ENCODE data around the gene SMAD9. TPM values are rescaled to one million over a fixed set of nuclear protein-coding genes. Genes with fewer than 3 reads are reported as not detected.
"Not testable (repeated sequence)": the region's sequence is repeated elsewhere in the genome, so short reads cannot be mapped to it uniquely, and the experiment has no call there.

SMAD9 gene
- total and polyA plus RNA-seq, 4 donors, result 2.5 to 35.0 (median 6.2) TPM

DNA sequence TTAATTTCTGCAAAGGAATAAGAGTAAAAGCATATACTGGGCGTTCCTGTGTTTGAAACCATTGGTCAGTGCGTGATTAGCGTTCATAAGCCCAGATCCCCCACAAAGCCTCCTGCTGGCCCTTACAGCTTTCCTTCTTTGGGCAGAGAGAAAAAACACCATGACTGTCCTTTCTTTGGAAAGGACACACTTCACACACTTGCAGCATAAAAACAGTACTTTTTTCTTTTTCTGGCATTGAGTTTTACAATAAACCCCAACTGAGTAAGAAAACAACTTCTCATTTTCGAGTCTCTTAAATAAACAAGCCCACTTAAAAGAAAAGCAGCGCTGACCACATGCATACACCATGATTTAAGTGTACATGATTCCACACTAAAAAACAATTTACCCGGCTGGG, 35.8 kb downstream of the SMAD9 start:
- Histone ChIP-seq H3K4me3 (no peak overlapping the region), H3K9me3 (ENCODE audit: control insufficient read depth in 4 of 4, insufficient read depth in 3 of 4, low read length in 3 of 4) (no peaks in the 10 kb centered on the region), H3K27ac (ENCODE audit: low read depth in 1 of 2, low read length in 1 of 2) (no peak overlapping the region), H3K9ac (ENCODE audit: insufficient read depth in 1 of 2, low read length in 2 of 2) (no peak overlapping the region), H3K4me1 (ENCODE audit: control insufficient read depth in 5 of 5, insufficient read depth in 5 of 5, low read length in 5 of 5) (peaks cover 3 to 18% (median 7%) of the 10 kb centered on the region in 5 donors), H3K27me3 (ENCODE audit: control insufficient read depth in 3 of 3, insufficient read depth in 3 of 3, low read length in 2 of 3) (no peaks in the 10 kb centered on the region), H3K36me3 (ENCODE audit: control insufficient read depth in 4 of 4, insufficient read depth in 4 of 4, low read length in 4 of 4) (peaks cover 0 to 3% (median under 1%) of the 10 kb centered on the region in 4 donors)
- no peak for DNase-seq
- no peak for ATAC-seq (ENCODE audit: insufficient read depth, low FRiP score)
- TF ChIP-seq, protein P1, sequence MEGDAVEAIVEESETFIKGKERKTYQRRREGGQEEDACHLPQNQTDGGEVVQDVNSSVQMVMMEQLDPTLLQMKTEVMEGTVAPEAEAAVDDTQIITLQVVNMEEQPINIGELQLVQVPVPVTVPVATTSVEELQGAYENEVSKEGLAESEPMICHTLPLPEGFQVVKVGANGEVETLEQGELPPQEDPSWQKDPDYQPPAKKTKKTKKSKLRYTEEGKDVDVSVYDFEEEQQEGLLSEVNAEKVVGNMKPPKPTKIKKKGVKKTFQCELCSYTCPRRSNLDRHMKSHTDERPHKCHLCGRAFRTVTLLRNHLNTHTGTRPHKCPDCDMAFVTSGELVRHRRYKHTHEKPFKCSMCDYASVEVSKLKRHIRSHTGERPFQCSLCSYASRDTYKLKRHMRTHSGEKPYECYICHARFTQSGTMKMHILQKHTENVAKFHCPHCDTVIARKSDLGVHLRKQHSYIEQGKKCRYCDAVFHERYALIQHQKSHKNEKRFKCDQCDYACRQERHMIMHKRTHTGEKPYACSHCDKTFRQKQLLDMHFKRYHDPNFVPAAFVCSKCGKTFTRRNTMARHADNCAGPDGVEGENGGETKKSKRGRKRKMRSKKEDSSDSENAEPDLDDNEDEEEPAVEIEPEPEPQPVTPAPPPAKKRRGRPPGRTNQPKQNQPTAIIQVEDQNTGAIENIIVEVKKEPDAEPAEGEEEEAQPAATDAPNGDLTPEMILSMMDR (IDR thresholded peaks at IDR 0.05; ENCODE audit: control extremely low read depth, extremely low read depth), result no peak
- WGBS, 2 donors, result 92 to 96% methylated on average over 6 of the region's 6 CpGs

DNA sequence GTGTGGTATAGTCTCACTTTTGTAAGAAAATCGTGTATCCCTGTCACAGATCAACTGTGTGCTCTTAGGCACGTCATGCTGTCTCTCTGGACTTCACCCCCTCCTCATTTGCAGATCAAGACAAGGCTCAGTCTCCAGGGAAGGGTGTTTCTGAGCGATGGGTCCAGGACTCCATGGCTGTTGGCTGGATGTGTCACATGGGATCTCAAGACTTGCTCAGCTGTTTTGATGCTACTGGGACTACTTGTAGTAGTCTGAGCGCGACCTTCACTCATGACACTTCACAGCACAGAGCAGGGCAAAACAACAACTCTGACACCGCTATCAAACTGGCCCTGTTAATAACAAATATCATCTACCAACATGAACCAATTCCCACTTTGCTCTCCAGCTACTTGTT, 36.2 kb downstream of the SMAD9 start:
- no peak overlapping the region for H3K9ac ChIP-seq (ENCODE audit: insufficient read depth in 1 of 2, low read length in 2 of 2)
- H3K27me3 ChIP-seq (ENCODE audit: control insufficient read depth in 3 of 3, insufficient read depth in 3 of 3, low read length in 2 of 3), result no peaks in the 10 kb centered on the region
- H3K4me1 ChIP-seq (ENCODE audit: control insufficient read depth in 5 of 5, insufficient read depth in 5 of 5, low read length in 5 of 5), result peaks cover 3 to 14% (median 6%) of the 10 kb centered on the region in 5 donors
- WGBS, 2 donors, result 86 to 96% methylated on average over 6 of the region's 6 CpGs
- TF ChIP-seq, protein P1 (IDR thresholded peaks at IDR 0.05; ENCODE audit: control extremely low read depth, extremely low read depth), result no peak
- no peak for DNase-seq
- no peak overlapping the region for H3K4me3 ChIP-seq
- H3K27ac ChIP-seq (ENCODE audit: low read depth in 1 of 2, low read length in 1 of 2), result no peak overlapping the region
- no peak for ATAC-seq (ENCODE audit: insufficient read depth, low FRiP score)
- peaks cover 0 to 7% (median 2%) of the 10 kb centered on the region in 4 donors for H3K36me3 ChIP-seq (ENCODE audit: control insufficient read depth in 4 of 4, insufficient read depth in 4 of 4, low read length in 4 of 4)
- H3K9me3 ChIP-seq (ENCODE audit: control insufficient read depth in 4 of 4, insufficient read depth in 3 of 4, low read length in 3 of 4), result no peaks in the 10 kb centered on the region

DNA sequence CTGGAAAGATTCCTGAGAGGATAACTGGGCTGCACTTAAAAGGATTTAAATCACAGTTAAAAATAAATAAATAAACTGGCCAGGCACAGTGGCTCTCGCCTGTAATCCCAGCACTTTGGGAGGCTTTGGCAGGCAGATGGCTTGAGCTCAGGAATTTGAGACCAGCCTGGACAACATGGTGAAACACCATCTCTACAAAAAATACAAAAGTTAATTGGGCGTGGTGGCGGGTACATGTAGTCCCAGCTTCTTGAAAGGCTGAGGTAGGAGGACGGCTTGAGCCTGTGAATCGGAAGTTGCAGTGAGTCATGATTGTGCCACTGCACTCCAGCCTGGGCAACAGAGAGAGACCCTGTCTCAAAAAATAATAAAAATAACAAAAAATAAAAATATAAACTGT, 36.6 kb downstream of the SMAD9 start:
- H3K36me3 ChIP-seq (ENCODE audit: control insufficient read depth in 4 of 4, insufficient read depth in 4 of 4, low read length in 4 of 4), result peaks cover 0 to 12% (median 3%) of the 10 kb centered on the region in 4 donors
- not testable (repeated sequence) for H3K9me3 ChIP-seq (ENCODE audit: control insufficient read depth in 4 of 4, insufficient read depth in 3 of 4, low read length in 3 of 4); H3K27me3 ChIP-seq (ENCODE audit: control insufficient read depth in 3 of 3, insufficient read depth in 3 of 3, low read length in 2 of 3); H3K4me3 ChIP-seq; H3K27ac ChIP-seq (ENCODE audit: low read depth in 1 of 2, low read length in 1 of 2); ATAC-seq (ENCODE audit: insufficient read depth, low FRiP score); DNase-seq; H3K9ac ChIP-seq (ENCODE audit: insufficient read depth in 1 of 2, low read length in 2 of 2)
- 95 to 96% methylated on average over 5 of the region's 5 CpGs for WGBS, 2 donors
- peaks cover 1 to 10% (median 6%) of the 10 kb centered on the region in 5 donors for H3K4me1 ChIP-seq (ENCODE audit: control insufficient read depth in 5 of 5, insufficient read depth in 5 of 5, low read length in 5 of 5)

DNA sequence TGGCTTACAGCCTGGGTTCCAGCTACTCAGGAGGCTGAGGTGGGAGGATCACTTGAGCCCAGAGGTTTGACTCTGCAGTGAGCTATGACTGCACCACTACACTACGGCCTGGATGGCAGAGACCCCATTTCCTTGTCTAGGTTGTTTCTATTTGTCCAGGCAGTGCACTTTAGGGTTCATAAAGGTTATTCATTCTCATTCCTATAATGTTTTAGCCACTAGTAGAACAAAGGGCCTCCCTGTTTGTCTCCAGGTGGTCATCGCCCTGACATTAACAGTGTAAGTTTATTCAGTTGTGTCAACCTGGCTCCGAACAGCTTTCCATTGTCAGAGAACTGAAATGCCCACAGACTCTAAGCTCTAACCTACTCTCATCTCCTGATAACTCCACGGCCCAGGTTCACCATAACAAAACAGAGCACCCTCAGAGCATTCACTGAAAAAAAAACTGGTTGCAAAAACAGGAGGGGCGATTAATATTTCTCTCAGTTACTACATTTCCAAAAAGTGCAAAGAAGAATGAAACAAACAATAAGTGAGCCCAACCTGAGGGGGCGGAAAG, 37.1 kb downstream of the SMAD9 start:
- peaks cover 0 to 14% (median 5%) of the 10 kb centered on the region in 4 donors for H3K36me3 ChIP-seq (ENCODE audit: control insufficient read depth in 4 of 4, insufficient read depth in 4 of 4, low read length in 4 of 4)
- ATAC-seq (ENCODE audit: insufficient read depth, low FRiP score) (no peak), DNase-seq (no peak)
- no peak overlapping the region for H3K27ac ChIP-seq (ENCODE audit: low read depth in 1 of 2, low read length in 1 of 2)
- peaks cover 0 to 10% (median 5%) of the 10 kb centered on the region in 5 donors for H3K4me1 ChIP-seq (ENCODE audit: control insufficient read depth in 5 of 5, insufficient read depth in 5 of 5, low read length in 5 of 5)
- WGBS, 2 donors, result 93 to 95% methylated on average over 6 of the region's 6 CpGs
- no peaks in the 10 kb centered on the region for H3K9me3 ChIP-seq (ENCODE audit: control insufficient read depth in 4 of 4, insufficient read depth in 3 of 4, low read length in 3 of 4)
- no peak overlapping the region for H3K9ac ChIP-seq (ENCODE audit: insufficient read depth in 1 of 2, low read length in 2 of 2)
- no peak overlapping the region for H3K4me3 ChIP-seq
- TF ChIP-seq, protein P1 (IDR thresholded peaks at IDR 0.05; ENCODE audit: control extremely low read depth, extremely low read depth), result no peak
- H3K27me3 ChIP-seq (ENCODE audit: control insufficient read depth in 3 of 3, insufficient read depth in 3 of 3, low read length in 2 of 3), result no peaks in the 10 kb centered on the region

All from lung (tissue), 12 donors.